AG04450 (cell line): ENCODE measurements around the gene HMGA1. TPM values are rescaled to one million over a fixed set of nuclear protein-coding genes. Genes with fewer than 3 reads are reported as not detected.

Source experiments
- CTCF ChIA-PET: fragments of 300-600, 350-600 bp; formaldehyde crosslinking; extraction: SDS; loops from one replicate; lab custom pipeline; 2022; ENCODE audit warnings: antibody characterized with exemption, inconsistent platforms; lab: Charles Lee
- POLR2A ChIA-PET: fragments of 350-600 bp; formaldehyde crosslinking; extraction: SDS; loops from one replicate; lab custom pipeline; 2021; ENCODE audit warnings: antibody characterized with exemption, inconsistent platforms; lab: Yijun Ruan, JAX
- DNase-seq: peaks from one replicate; pipeline ENCODE4 v3.0.0-alpha.2; 2011; ENCODE audit warnings: low read depth, low spot score
- H3K27ac ChIP-seq: one replicate; pipeline ENCODE4 v1.5.1; 2012; ENCODE audit warnings: low read depth, low read length, control low read depth
- H3K27me3 ChIP-seq: one replicate; pipeline ENCODE4 v1.6.0; 2012; ENCODE audit warnings: low read length; ENCODE audit not compliant: control insufficient read depth, insufficient read depth
- H3K4me3 ChIP-seq: 2 replicates; pipeline ENCODE4 v1.5.1; 2011; ENCODE audit warnings: mild to moderate bottlenecking, low read depth, low read length, control low read depth
- H3K9me3 ChIP-seq: 2 replicates; pipeline ENCODE4 v1.5.1; 2012; ENCODE audit warnings: low read length; ENCODE audit not compliant: control insufficient read depth, insufficient read depth
- polyA plus RNA-seq: library from polyadenylated mRNA; depleted of rRNA; stranded (reverse); fragments of >200 nt; gene quantifications from 2 replicates; pipeline ENCODE4 v1.2.3, GENCODE V29; 2011
- TF ChIP-seq, protein P1 (sequence below): IDR thresholded peaks from 2 replicates; pipeline ENCODE4 v1.5.1; 2011; ENCODE audit warnings: low read depth, low read length, control low read depth, inconsistent platforms

Gene HMGA1
- polyA plus RNA-seq, 1 experiment = 142 TPM

DNA sequence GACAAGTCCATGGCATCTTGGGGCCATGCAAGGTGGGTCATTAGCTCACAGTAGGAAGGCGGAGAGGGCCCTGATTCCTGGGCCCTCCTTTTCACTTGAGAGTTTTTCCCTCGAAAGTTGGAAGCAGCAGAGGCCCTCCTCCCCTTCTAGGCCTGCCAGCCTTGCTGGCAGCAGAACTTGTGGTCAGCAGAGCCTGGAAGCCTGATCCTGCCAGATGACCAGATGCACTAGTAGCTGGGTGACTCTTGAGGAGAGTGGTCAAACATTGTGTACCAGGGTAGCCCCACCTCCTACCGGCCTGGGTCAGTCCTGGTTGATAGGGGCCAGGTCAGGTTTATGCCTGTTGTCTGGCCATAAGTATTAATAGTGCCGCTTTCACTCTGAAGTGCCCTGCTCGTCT lies 3.8 kb upstream of the HMGA1 start:
- Histone ChIP-seq H3K27me3 (no peaks in the 10 kb centered on the region), H3K9me3 (no peaks in the 10 kb centered on the region; the same call in 1 of the 2 replicates), H3K27ac (no peak overlapping the region), H3K4me3 (no peak overlapping the region)
- no peak for DNase-seq
- CTCF ChIA-PET = interaction anchor here (1.9 kb wide), 1 partner anchor 11 kb away, joined by 6 read pairs; no protein-coding TSS in a partner anchor
- TF ChIP-seq, protein P1, sequence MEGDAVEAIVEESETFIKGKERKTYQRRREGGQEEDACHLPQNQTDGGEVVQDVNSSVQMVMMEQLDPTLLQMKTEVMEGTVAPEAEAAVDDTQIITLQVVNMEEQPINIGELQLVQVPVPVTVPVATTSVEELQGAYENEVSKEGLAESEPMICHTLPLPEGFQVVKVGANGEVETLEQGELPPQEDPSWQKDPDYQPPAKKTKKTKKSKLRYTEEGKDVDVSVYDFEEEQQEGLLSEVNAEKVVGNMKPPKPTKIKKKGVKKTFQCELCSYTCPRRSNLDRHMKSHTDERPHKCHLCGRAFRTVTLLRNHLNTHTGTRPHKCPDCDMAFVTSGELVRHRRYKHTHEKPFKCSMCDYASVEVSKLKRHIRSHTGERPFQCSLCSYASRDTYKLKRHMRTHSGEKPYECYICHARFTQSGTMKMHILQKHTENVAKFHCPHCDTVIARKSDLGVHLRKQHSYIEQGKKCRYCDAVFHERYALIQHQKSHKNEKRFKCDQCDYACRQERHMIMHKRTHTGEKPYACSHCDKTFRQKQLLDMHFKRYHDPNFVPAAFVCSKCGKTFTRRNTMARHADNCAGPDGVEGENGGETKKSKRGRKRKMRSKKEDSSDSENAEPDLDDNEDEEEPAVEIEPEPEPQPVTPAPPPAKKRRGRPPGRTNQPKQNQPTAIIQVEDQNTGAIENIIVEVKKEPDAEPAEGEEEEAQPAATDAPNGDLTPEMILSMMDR = no peak
- POLR2A ChIA-PET = interaction anchor here (1.0 to 1.9 kb wide), 2 partner anchors 10 to 158 kb away, joined by 3 to 4 read pairs; no protein-coding TSS in a partner anchor

DNA sequence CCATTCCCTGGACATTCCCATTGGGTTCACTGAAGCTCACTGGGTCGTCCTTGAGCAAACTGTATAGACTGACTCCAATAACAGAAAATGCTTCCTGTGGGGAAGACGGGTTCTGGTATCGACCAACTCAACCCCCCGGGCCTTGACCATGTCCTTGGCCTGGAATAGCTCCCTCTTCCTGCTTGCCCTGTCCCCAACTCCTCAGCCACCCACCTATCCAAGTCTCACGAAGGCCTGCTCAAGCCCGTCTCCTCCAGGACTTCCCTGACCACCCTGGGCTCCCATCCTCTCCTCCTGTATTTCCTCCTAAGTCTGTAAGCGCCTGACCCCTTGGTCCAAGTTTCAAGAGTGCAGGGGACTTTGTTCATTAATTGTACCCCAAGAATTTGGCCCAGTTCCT lies 2.8 kb upstream of the HMGA1 start:
- Histone ChIP-seq H3K4me3 (no peak overlapping the region), H3K9me3 (no peaks in the 10 kb centered on the region; the same call in 1 of the 2 replicates), H3K27ac (no peak overlapping the region), H3K27me3 (no peaks in the 10 kb centered on the region)
- DNase-seq = no peak
- ChIA-PET CTCF (interaction anchor here (1.9 kb wide), 1 partner anchor 10 kb away, joined by 6 read pairs; no protein-coding TSS in a partner anchor), POLR2A (interaction anchor here (1.0 to 1.9 kb wide), 2 partner anchors 11 to 157 kb away, joined by 3 to 4 read pairs; no protein-coding TSS in a partner anchor)
- TF ChIP-seq, protein P1 = no peak

DNA sequence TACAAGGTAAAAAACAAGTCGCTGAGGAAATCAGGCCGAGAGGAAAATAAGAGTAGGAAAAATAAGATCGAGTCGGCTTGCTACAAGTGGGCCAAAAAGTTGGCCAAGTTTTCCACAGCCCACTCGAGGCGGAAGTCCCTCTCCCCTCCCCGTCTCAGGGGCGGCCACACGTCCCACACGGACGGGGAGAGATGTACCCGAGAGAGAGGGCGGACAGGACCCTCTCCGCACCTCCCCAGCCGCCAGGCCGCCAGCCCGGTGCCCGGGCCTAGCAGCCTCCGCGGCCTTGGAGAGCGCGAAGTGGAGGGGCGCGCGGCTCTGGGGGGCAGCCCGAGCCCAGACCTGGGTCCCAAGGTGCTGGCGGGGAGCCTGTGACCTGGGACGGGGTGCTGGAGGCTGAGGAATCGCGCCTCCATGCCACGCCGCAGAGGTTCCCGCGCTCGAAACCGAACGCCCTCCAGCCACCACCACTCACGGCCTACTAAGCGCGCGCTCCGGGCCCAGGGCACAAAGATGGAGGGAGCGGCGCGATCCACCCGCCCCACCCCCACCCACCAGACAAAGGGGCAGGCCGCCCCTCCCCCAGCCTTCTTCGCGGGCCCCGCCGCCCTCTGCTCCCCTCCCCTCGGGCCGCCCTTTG lies 1.9 kb upstream of the HMGA1 start:
- ChIA-PET CTCF (no interaction called here), POLR2A (no interaction called here)
- Histone ChIP-seq H3K9me3 (no peaks in the 10 kb centered on the region; the same call in 1 of the 2 replicates), H3K4me3 (no peak overlapping the region), H3K27ac (no peak overlapping the region), H3K27me3 (no peaks in the 10 kb centered on the region)
- no peak for DNase-seq
- TF ChIP-seq, protein P1 = no peak

DNA sequence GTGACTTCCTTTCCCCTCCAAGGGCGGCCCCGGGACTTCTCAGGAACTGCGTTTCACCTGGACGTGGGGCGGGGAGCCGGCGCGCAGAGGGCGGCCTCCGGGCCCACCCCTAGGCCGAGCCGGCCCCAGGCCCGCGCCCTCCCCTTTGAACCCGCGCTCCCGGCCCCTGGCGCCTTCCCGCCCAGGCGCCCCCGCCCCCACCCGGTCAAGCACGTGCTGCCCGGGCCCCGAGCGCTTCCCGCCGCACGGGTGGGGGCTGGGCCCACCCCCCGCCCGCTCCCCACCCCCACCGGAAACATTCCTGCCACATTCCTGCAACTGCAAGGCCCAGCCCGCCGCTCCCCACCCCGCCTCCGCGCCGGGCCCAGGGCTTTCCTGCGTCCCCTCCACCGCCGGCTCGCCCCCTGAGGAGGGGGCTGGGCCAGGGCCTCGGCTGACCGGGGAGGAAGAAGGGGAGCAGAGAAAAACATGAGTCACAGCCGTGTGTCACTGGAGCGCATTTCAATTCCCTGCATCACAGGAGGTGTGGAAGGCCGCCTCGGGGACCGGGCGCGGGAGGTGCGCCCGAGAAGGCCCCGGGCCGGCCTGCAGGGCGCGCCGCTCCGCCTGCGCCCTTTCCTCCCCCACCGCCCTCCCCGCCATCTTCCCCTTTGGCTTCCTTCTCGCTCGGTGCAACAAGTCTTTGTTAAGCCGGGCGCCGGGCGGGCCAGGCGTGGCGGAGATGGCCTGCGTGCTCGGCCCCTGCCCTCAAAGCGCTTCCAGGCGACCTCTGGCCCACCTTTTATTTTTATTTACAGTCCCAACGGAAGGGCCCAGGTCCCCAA lies 1.2 kb upstream of the HMGA1 start:
- H3K4me3 ChIP-seq = peak overlapping the region; percentile 73
- H3K27me3 ChIP-seq = no peaks in the 10 kb centered on the region
- no peaks in the 10 kb centered on the region; the same call in 1 of the 2 replicates for H3K9me3 ChIP-seq
- CTCF ChIA-PET = no interaction called here
- POLR2A ChIA-PET = interaction anchor here (1.2 kb wide), 1 partner anchor 12 kb away, joined by 3 read pairs; no protein-coding TSS in a partner anchor
- no peak for DNase-seq
- H3K27ac ChIP-seq = peak overlapping the region; percentile 68
- TF ChIP-seq, protein P1 = no peak; the same call in 1 of the 2 replicates
